ENCODE measurements around the gene B4GALT2.

DNA sequence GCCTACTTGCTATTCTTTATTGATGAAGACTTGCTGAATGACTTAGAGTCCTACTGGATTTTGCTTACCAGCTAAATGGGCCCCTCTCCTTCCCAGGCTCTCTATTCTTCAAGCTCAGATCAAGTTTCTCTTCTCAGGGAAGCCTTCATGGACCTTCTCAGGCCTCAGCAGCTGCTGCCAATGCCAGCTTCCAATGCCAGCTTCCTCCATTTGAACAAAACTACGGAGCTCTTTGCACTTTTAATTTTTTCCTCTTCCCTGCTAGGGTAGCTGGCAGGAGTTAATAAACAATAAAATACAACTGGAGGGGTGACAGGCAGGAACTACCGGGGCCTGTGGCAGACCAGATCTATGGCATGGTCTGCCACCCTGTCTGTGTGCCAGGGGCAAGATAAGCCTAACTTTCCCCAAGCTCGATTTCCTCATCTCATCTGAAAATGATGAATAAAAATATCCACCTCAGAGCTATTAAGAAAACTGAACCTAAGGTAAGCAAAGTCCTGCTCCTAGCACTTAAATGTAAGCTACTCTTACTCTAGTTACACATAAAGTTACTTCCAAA lies 33.3 kb upstream of the B4GALT2 start:
- TF ChIP-seq, protein P1, sequence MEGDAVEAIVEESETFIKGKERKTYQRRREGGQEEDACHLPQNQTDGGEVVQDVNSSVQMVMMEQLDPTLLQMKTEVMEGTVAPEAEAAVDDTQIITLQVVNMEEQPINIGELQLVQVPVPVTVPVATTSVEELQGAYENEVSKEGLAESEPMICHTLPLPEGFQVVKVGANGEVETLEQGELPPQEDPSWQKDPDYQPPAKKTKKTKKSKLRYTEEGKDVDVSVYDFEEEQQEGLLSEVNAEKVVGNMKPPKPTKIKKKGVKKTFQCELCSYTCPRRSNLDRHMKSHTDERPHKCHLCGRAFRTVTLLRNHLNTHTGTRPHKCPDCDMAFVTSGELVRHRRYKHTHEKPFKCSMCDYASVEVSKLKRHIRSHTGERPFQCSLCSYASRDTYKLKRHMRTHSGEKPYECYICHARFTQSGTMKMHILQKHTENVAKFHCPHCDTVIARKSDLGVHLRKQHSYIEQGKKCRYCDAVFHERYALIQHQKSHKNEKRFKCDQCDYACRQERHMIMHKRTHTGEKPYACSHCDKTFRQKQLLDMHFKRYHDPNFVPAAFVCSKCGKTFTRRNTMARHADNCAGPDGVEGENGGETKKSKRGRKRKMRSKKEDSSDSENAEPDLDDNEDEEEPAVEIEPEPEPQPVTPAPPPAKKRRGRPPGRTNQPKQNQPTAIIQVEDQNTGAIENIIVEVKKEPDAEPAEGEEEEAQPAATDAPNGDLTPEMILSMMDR (IDR thresholded peaks at IDR 0.05): no peak
- TF ChIP-seq EZH2phosphoT487 (IDR thresholded peaks at IDR 0.05): no peak
